ENCODE results near the gene PARP16. TPM values are rescaled to one million over a fixed set of nuclear protein-coding genes. Genes with fewer than 3 reads are reported as not detected.

The PARP16 gene
- total RNA-seq, 5 donors from 2014 or later (not counting 1 experiment from before 2014, with no cell fraction given): 16.2 to 23.3 (median 18.5) TPM

DNA sequence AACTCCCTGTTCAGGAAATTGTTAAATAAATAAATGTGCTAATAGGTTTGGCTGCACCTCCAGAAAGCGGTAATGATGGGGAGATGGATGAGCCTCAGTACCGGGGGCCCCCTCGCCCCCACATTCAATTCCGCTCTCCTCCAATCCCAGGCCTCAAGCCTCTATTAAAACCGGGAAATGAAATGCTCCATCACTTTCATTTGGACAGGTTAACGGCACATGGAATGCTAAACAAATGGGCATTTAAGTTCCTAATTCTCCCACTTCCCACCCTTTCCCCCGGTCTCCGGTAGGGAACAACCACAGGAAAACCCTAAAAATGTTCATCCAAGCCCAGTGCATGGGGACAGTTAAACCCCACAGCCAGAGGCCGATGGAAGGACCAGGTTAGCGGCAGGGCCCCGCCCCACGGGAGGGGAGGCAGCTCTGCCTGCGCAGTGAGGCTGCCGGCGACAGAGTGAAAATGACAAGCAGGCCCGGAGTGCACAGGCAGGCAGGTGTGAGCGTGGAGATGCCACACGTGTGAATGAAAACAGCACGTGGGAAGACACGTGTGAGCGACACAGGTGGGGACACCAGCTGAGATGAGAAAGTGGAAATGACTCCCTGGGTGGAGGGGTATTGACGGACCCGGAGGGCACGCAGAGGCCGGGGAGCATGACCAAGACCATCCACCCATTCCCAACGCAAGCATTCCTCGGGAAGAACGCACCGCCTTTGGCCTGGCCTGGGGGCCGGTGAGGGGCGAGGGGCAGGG, 45.9 kb upstream of the PARP16 start:
- Mint-ChIP-seq H3K27me3 (peaks cover 5 to 10% of the 10 kb centered on the region in 2 donors), H3K4me1 (no peaks in the 10 kb centered on the region), H3K9me3 (no peaks in the 10 kb centered on the region), H3K27ac (no peak overlapping the region), H3K4me3 (no peak overlapping the region), H3K36me3 (no peaks in the 10 kb centered on the region)
- H3K36me3 ChIP-seq (ENCODE audit: control insufficient read depth in 2 of 2, extremely low read depth in 1 of 2, insufficient read depth in 1 of 2, low read length in 1 of 2): no peaks in the 10 kb centered on the region
- 81% methylated on average over 16 of the region's 31 CpGs for WGBS (ENCODE audit: insufficient coverage)
- no peak overlapping the region for H3K4me3 ChIP-seq (ENCODE audit: control insufficient read depth in 1 of 2, extremely low read depth in 1 of 2, low read length in 1 of 2)
- POLR2A ChIA-PET: no interaction called here
- no peaks in the 10 kb centered on the region for H3K9me3 ChIP-seq
- H3K27me3 ChIP-seq (replicated peaks in 1 of 2; ENCODE audit: control insufficient read depth in 2 of 2, extremely low read depth in 1 of 2, insufficient read depth in 2 of 2, low read length in 1 of 2): peaks cover 0 to 73% of the 10 kb centered on the region in 2 experiments
- H3K4me1 ChIP-seq (ENCODE audit: control insufficient read depth in 1 of 2, extremely low read depth in 1 of 2, insufficient read depth in 2 of 2, low read length in 2 of 2): no peaks in the 10 kb centered on the region
- CTCF ChIA-PET: no interaction called here
- no peak for ATAC-seq (replicated peaks in 1 of 4)
- no peak overlapping the region for H3K27ac ChIP-seq (ENCODE audit: low read length)
- no peak for DNase-seq

DNA sequence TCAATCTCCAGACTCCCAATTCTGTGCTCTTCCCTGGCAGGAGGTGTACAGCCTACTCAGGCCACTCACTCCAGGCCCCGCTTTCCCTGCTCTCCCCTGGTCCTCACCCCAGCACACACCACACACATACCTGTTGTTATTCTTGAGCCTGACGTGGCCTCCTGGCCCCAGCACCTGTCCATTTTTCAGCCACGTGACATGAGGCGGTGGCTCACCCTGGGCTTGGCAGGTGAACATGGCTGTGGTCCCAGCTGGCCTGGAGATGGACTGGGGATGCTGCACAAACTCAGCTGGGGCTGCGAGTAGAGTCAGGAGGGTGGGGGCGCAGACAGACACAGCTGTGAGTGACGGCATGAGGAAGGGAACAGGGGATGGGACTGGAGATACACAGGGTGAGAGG, 45.1 kb upstream of the PARP16 start:
- no CpG with 5 or more reads among the region's 7 CpGs for WGBS (ENCODE audit: insufficient coverage)
- Mint-ChIP-seq H3K4me1 (no peaks in the 10 kb centered on the region), H3K27me3 (peaks cover 5 to 10% of the 10 kb centered on the region in 2 donors), H3K36me3 (no peaks in the 10 kb centered on the region), H3K9me3 (no peaks in the 10 kb centered on the region), H3K4me3 (no peak overlapping the region), H3K27ac (no peak overlapping the region)
- POLR2A ChIA-PET: no interaction called here
- Histone ChIP-seq H3K27me3 (replicated peaks in 1 of 2; ENCODE audit: control insufficient read depth in 2 of 2, extremely low read depth in 1 of 2, insufficient read depth in 2 of 2, low read length in 1 of 2) (peaks cover 0 to 70% of the 10 kb centered on the region in 2 experiments), H3K9me3 (no peaks in the 10 kb centered on the region), H3K27ac (ENCODE audit: low read length) (no peak overlapping the region), H3K4me1 (ENCODE audit: control insufficient read depth in 1 of 2, extremely low read depth in 1 of 2, insufficient read depth in 2 of 2, low read length in 2 of 2) (no peaks in the 10 kb centered on the region), H3K4me3 (ENCODE audit: control insufficient read depth in 1 of 2, extremely low read depth in 1 of 2, low read length in 1 of 2) (no peak overlapping the region), H3K36me3 (ENCODE audit: control insufficient read depth in 2 of 2, extremely low read depth in 1 of 2, insufficient read depth in 1 of 2, low read length in 1 of 2) (no peaks in the 10 kb centered on the region)
- ATAC-seq (replicated peaks in 1 of 4): no peak
- DNase-seq: no peak
- CTCF ChIA-PET: no interaction called here

- 89% methylated on average over 19 of the region's 22 CpGs for WGBS (ENCODE audit: insufficient coverage)
Measured at GRCh38 chr15:65330934-65331645, 44.4 kb upstream of the PARP16 start.

GRCh38 chr15:65329984-65330735, 43.5 kb upstream of the PARP16 start:
- Mint-ChIP-seq H3K27me3 (peaks cover 5 to 10% of the 10 kb centered on the region in 2 donors), H3K36me3 (no peaks in the 10 kb centered on the region), H3K9me3 (no peaks in the 10 kb centered on the region), H3K4me1 (no peaks in the 10 kb centered on the region), H3K27ac (no peak overlapping the region), H3K4me3 (no peak overlapping the region)
- Histone ChIP-seq H3K9me3 (no peaks in the 10 kb centered on the region), H3K4me1 (ENCODE audit: control insufficient read depth in 1 of 2, extremely low read depth in 1 of 2, insufficient read depth in 2 of 2, low read length in 2 of 2) (no peaks in the 10 kb centered on the region), H3K36me3 (ENCODE audit: control insufficient read depth in 2 of 2, extremely low read depth in 1 of 2, insufficient read depth in 1 of 2, low read length in 1 of 2) (no peaks in the 10 kb centered on the region), H3K27ac (ENCODE audit: low read length) (no peak overlapping the region), H3K27me3 (replicated peaks in 1 of 2; ENCODE audit: control insufficient read depth in 2 of 2, extremely low read depth in 1 of 2, insufficient read depth in 2 of 2, low read length in 1 of 2) (peaks cover 0 to 72% of the 10 kb centered on the region in 2 experiments), H3K4me3 (ENCODE audit: control insufficient read depth in 1 of 2, extremely low read depth in 1 of 2, low read length in 1 of 2) (no peak overlapping the region)
- no peak for ATAC-seq (replicated peaks in 1 of 4)
- DNase-seq: no peak
- ChIA-PET POLR2A (no interaction called here), CTCF (interaction anchor here in 1 of 2 donors (0.6 kb wide), 1 partner anchor 113 kb away, joined by 3 read pairs; no protein-coding TSS in a partner anchor)
- WGBS (ENCODE audit: insufficient coverage): 81% methylated on average over 10 of the region's 18 CpGs

More at GRCh38 chr15:65330934-65331645, 44.4 kb upstream of the PARP16 start:
- DNase-seq (no peak), ATAC-seq (replicated peaks in 1 of 4) (no peak)
- no peak overlapping the region for H3K27ac Mint-ChIP-seq
- no peaks in the 10 kb centered on the region for H3K9me3 Mint-ChIP-seq
- no peak overlapping the region for H3K4me3 ChIP-seq (ENCODE audit: control insufficient read depth in 1 of 2, extremely low read depth in 1 of 2, low read length in 1 of 2)
- H3K36me3 Mint-ChIP-seq: no peaks in the 10 kb centered on the region
- no peaks in the 10 kb centered on the region for H3K4me1 ChIP-seq (ENCODE audit: control insufficient read depth in 1 of 2, extremely low read depth in 1 of 2, insufficient read depth in 2 of 2, low read length in 2 of 2)
- no peak overlapping the region for H3K27ac ChIP-seq (ENCODE audit: low read length)
- POLR2A ChIA-PET: no interaction called here
- H3K9me3 ChIP-seq: no peaks in the 10 kb centered on the region
- CTCF ChIA-PET: interaction anchor here in 1 of 2 donors (0.6 kb wide), 1 partner anchor 114 kb away, joined by 3 read pairs; no protein-coding TSS in a partner anchor
- H3K4me3 Mint-ChIP-seq: no peak overlapping the region
- no peaks in the 10 kb centered on the region for H3K36me3 ChIP-seq (ENCODE audit: control insufficient read depth in 2 of 2, extremely low read depth in 1 of 2, insufficient read depth in 1 of 2, low read length in 1 of 2)
- no peaks in the 10 kb centered on the region for H3K4me1 Mint-ChIP-seq
- peaks cover 5 to 10% of the 10 kb centered on the region in 2 donors for H3K27me3 Mint-ChIP-seq
- H3K27me3 ChIP-seq (replicated peaks in 1 of 2; ENCODE audit: control insufficient read depth in 2 of 2, extremely low read depth in 1 of 2, insufficient read depth in 2 of 2, low read length in 1 of 2): peaks cover 0 to 74% of the 10 kb centered on the region in 2 experiments

- Histone ChIP-seq H3K4me3 (ENCODE audit: control insufficient read depth in 1 of 2, extremely low read depth in 1 of 2, low read length in 1 of 2) (no peak overlapping the region), H3K4me1 (ENCODE audit: control insufficient read depth in 1 of 2, extremely low read depth in 1 of 2, insufficient read depth in 2 of 2, low read length in 2 of 2) (no peaks in the 10 kb centered on the region), H3K27ac (ENCODE audit: low read length) (no peak overlapping the region), H3K36me3 (ENCODE audit: control insufficient read depth in 2 of 2, extremely low read depth in 1 of 2, insufficient read depth in 1 of 2, low read length in 1 of 2) (no peaks in the 10 kb centered on the region), H3K27me3 (replicated peaks in 1 of 2; ENCODE audit: control insufficient read depth in 2 of 2, extremely low read depth in 1 of 2, insufficient read depth in 2 of 2, low read length in 1 of 2) (peaks cover 0 to 67% of the 10 kb centered on the region in 2 experiments), H3K9me3 (no peaks in the 10 kb centered on the region)
- Mint-ChIP-seq H3K36me3 (no peaks in the 10 kb centered on the region), H3K27me3 (peaks cover 5 to 10% of the 10 kb centered on the region in 2 donors), H3K27ac (no peak overlapping the region), H3K9me3 (no peaks in the 10 kb centered on the region), H3K4me3 (no peak overlapping the region), H3K4me1 (no peaks in the 10 kb centered on the region)
- WGBS (ENCODE audit: insufficient coverage): 83% methylated on average over 5 of the region's 21 CpGs
- no peak for ATAC-seq (replicated peaks in 1 of 4)
- no peak for DNase-seq
- CTCF ChIA-PET: no interaction called here
- POLR2A ChIA-PET: no interaction called here
Measured at GRCh38 chr15:65329288-65329983, 42.8 kb upstream of the PARP16 start.
